ENCODE measurements around the gene PID1. TPM values are rescaled to one million over a fixed set of nuclear protein-coding genes. Genes with fewer than 3 reads are reported as not detected.

Gene PID1
- total and polyA plus RNA-seq, 4 donors: 13.3 to 52.0 (median 45.7) TPM

GRCh38 chr2:229176136-229176535 lies 95.0 kb downstream of the PID1 start:
- Histone ChIP-seq H3K27me3 (ENCODE audit: control insufficient read depth in 4 of 4, insufficient read depth in 4 of 4, low read length in 3 of 4) (no peaks in the 10 kb centered on the region), H3K9ac (ENCODE audit: low read depth in 1 of 2, low read length in 2 of 2) (no peak overlapping the region), H3K27ac (ENCODE audit: low read depth in 1 of 2, low read length in 2 of 2) (no peak overlapping the region), H3K4me1 (ENCODE audit: control insufficient read depth in 4 of 4, insufficient read depth in 4 of 4, low read length in 3 of 4) (peaks cover 6 to 28% (median 18%) of the 10 kb centered on the region in 4 donors), H3K36me3 (ENCODE audit: control insufficient read depth in 4 of 4, insufficient read depth in 3 of 4, low read depth in 1 of 4, low read length in 3 of 4) (peaks cover 0 to 10% (median under 1%) of the 10 kb centered on the region in 4 donors), H3K4me3 (ENCODE audit: low read depth in 1 of 3, low read length in 3 of 3) (no peak overlapping the region), H3K9me3 (ENCODE audit: control insufficient read depth in 4 of 4, low read length in 3 of 4) (no peaks in the 10 kb centered on the region)
- no peak for DNase-seq (ENCODE audit: low spot score)
- 60% methylated on average over 3 of the region's 3 CpGs for WGBS
- TF ChIP-seq EGR1 (IDR thresholded peaks at IDR 0.05; ENCODE audit: low read depth in 2 of 2) (no peak), ZBTB33 (IDR thresholded peaks at IDR 0.05) (no peak), HNF4A (conservative IDR thresholded peaks at IDR 0.05) (peak in 1 of 2 donors; percentile 26), NR2F2 (IDR thresholded peaks at IDR 0.05) (no peak), JUND (IDR thresholded peaks at IDR 0.05) (no peak)

DNA sequence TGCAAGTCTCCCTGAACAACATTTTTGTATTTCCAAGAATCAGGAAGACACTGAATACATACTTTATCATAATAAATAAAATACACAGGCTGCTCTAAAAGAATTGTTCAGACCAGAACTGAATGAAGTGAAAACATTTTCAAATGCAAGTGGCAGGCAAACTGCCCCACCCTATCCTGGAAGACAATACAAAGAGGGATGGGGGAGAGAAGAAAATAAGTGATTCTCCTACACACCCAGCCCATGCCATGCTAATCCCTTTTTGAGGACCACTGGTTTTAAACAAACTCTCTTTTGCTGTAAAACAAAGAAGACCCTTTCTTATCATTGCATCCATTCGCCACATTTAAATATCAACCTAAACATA lies 95.6 kb downstream of the PID1 start:
- WGBS: 97% methylated on average over 1 of the region's 1 CpG
- peaks cover 0 to 10% (median under 1%) of the 10 kb centered on the region in 4 donors for H3K36me3 ChIP-seq (ENCODE audit: control insufficient read depth in 4 of 4, insufficient read depth in 3 of 4, low read depth in 1 of 4, low read length in 3 of 4)

GRCh38 chr2:229174794-229175496 lies 96.1 kb downstream of the PID1 start:
- H3K27me3 ChIP-seq (ENCODE audit: control insufficient read depth in 4 of 4, insufficient read depth in 4 of 4, low read length in 3 of 4): no peaks in the 10 kb centered on the region
- peak overlapping the region in 1 of 3 donors; percentile 22 for H3K4me3 ChIP-seq (ENCODE audit: low read depth in 1 of 3, low read length in 3 of 3)
- no peak overlapping the region for H3K9ac ChIP-seq (ENCODE audit: low read depth in 1 of 2, low read length in 2 of 2)
- DNase-seq (ENCODE audit: low spot score): no peak
- TF ChIP-seq RXRA (IDR thresholded peaks at IDR 0.05) (no peak), NR2F2 (IDR thresholded peaks at IDR 0.05) (no peak), JUND (IDR thresholded peaks at IDR 0.05) (no peak), EGR1 (IDR thresholded peaks at IDR 0.05; ENCODE audit: low read depth in 2 of 2) (no peak)
- WGBS: 84% methylated on average over 4 of the region's 4 CpGs
- H3K4me1 ChIP-seq (ENCODE audit: control insufficient read depth in 4 of 4, insufficient read depth in 4 of 4, low read length in 3 of 4): peaks cover 5 to 35% (median 20%) of the 10 kb centered on the region in 4 donors
- H3K9me3 ChIP-seq (ENCODE audit: control insufficient read depth in 4 of 4, low read length in 3 of 4): no peaks in the 10 kb centered on the region
- H3K36me3 ChIP-seq (ENCODE audit: control insufficient read depth in 4 of 4, insufficient read depth in 3 of 4, low read depth in 1 of 4, low read length in 3 of 4): peaks cover 0 to 10% (median under 1%) of the 10 kb centered on the region in 4 donors
- no peak overlapping the region for H3K27ac ChIP-seq (ENCODE audit: low read depth in 1 of 2, low read length in 2 of 2)

More for the DNA sequence above, 95.6 kb downstream of the PID1 start:
- H3K27me3 ChIP-seq (ENCODE audit: control insufficient read depth in 4 of 4, insufficient read depth in 4 of 4, low read length in 3 of 4): no peaks in the 10 kb centered on the region
- peaks cover 6 to 35% (median 19%) of the 10 kb centered on the region in 4 donors for H3K4me1 ChIP-seq (ENCODE audit: control insufficient read depth in 4 of 4, insufficient read depth in 4 of 4, low read length in 3 of 4)
- DNase-seq (ENCODE audit: low spot score): no peak
- no peak for TF ChIP-seq YY1 (IDR thresholded peaks at IDR 0.05)
- TF ChIP-seq EGR1 (IDR thresholded peaks at IDR 0.05; ENCODE audit: low read depth in 2 of 2): no peak
- TF ChIP-seq NR2F2 (IDR thresholded peaks at IDR 0.05): no peak
- H3K27ac ChIP-seq (ENCODE audit: low read depth in 1 of 2, low read length in 2 of 2): no peak overlapping the region
- no peaks in the 10 kb centered on the region for H3K9me3 ChIP-seq (ENCODE audit: control insufficient read depth in 4 of 4, low read length in 3 of 4)
- H3K4me3 ChIP-seq (ENCODE audit: low read depth in 1 of 3, low read length in 3 of 3): no peak overlapping the region
- H3K9ac ChIP-seq (ENCODE audit: low read depth in 1 of 2, low read length in 2 of 2): no peak overlapping the region

- H3K9ac ChIP-seq (ENCODE audit: low read depth in 1 of 2, low read length in 2 of 2): no peak overlapping the region
- TF ChIP-seq FOXA1 (IDR thresholded peaks at IDR 0.05) (no peak), TAF1 (conservative IDR thresholded peaks at IDR 0.05) (no peak), CTCF (IDR thresholded peaks at IDR 0.05; ENCODE audit: low read depth, low read length, missing input control) (no peak), RXRA (IDR thresholded peaks at IDR 0.05) (no peak), MAX (IDR thresholded peaks at IDR 0.05) (no peak), EGR1 (IDR thresholded peaks at IDR 0.05; ENCODE audit: low read depth in 2 of 2) (no peak), HNF4A (conservative IDR thresholded peaks at IDR 0.05) (no peak), SP1 (IDR thresholded peaks at IDR 0.05) (no peak), RAD21 (IDR thresholded peaks at IDR 0.05) (no peak)
- WGBS: 68% methylated on average over 3 of the region's 3 CpGs
- H3K9me3 ChIP-seq (ENCODE audit: control insufficient read depth in 4 of 4, low read length in 3 of 4): no peaks in the 10 kb centered on the region
- H3K4me1 ChIP-seq (ENCODE audit: control insufficient read depth in 4 of 4, insufficient read depth in 4 of 4, low read length in 3 of 4): peaks cover 3 to 31% (median 15%) of the 10 kb centered on the region in 4 donors
- no peaks in the 10 kb centered on the region for H3K27me3 ChIP-seq (ENCODE audit: control insufficient read depth in 4 of 4, insufficient read depth in 4 of 4, low read length in 3 of 4)
- H3K27ac ChIP-seq (ENCODE audit: low read depth in 1 of 2, low read length in 2 of 2): no peak overlapping the region
- peaks cover 0 to 10% (median under 1%) of the 10 kb centered on the region in 4 donors for H3K36me3 ChIP-seq (ENCODE audit: control insufficient read depth in 4 of 4, insufficient read depth in 3 of 4, low read depth in 1 of 4, low read length in 3 of 4)
- no peak overlapping the region for H3K4me3 ChIP-seq (ENCODE audit: low read depth in 1 of 3, low read length in 3 of 3)
- DNase-seq (ENCODE audit: low spot score): no peak
Observed at GRCh38 chr2:229173825-229174359, 97.2 kb downstream of the PID1 start.
